HFFc6 (cell line): ENCODE measurements around the gene CCL3. TPM values are rescaled to one million over a fixed set of nuclear protein-coding genes. Genes with fewer than 3 reads are reported as not detected.

ENCODE experiments used
- DNase-seq: peaks from one replicate; pipeline ENCODE4 v3.0.0-alpha.2; 2018
- H3K27ac Mint-ChIP-seq: 2 replicates; pipeline ENCODE4 v1.8.0; 2020; ENCODE audit warnings: mild to moderate bottlenecking, mixed read lengths
- H3K27me3 Mint-ChIP-seq: 2 replicates; pipeline ENCODE4 v1.8.0; 2021; ENCODE audit warnings: mild to moderate bottlenecking, moderate library complexity, mixed read lengths; ENCODE audit not compliant: insufficient read depth
- H3K36me3 Mint-ChIP-seq: 2 replicates; pipeline ENCODE4 v1.8.0; 2021; ENCODE audit warnings: low read depth, mixed read lengths
- H3K4me1 Mint-ChIP-seq: 2 replicates; pipeline ENCODE4 v1.8.0; 2020; ENCODE audit warnings: low read depth, mixed read lengths
- H3K4me3 Mint-ChIP-seq: 2 replicates; pipeline ENCODE4 v1.8.0; 2020; ENCODE audit warnings: mild to moderate bottlenecking, moderate library complexity, mixed read lengths
- H3K9me3 Mint-ChIP-seq: 2 replicates; pipeline ENCODE4 v1.8.0; 2020; ENCODE audit warnings: mild to moderate bottlenecking, mixed read lengths
- CTCF ChIP-seq: fragments of 200-600 bp; sonication (generic); IDR thresholded peaks from 2 replicates; pipeline ENCODE4 v1.5.0; 2021; ENCODE audit warnings: antibody characterized with exemption, mild to moderate bottlenecking
- total RNA-seq, 6 experiments: library from RNA; stranded (reverse); fragmentation: NEBNext Ultra II Directional; extraction: Animal tissue kit (Norgen Biotek cat#: 25700); gene quantifications; 2 replicates in 1 of 6; 3 replicates in 5 of 6; pipeline ENCODE4 v1.2.3, GENCODE V29; 2021

The CCL3 gene
- total RNA-seq, 6 experiments from 2014 or later, result not detected

GRCh38 chr17:36055171-36055570 lies 34.8 kb downstream of the CCL3 start:
- Mint-ChIP-seq H3K36me3 (no peaks in the 10 kb centered on the region), H3K27me3 (peaks cover 2% of the 10 kb centered on the region), H3K27ac (no peak overlapping the region), H3K4me1 (no peaks in the 10 kb centered on the region), H3K4me3 (no peak overlapping the region), H3K9me3 (peaks cover 28% of the 10 kb centered on the region)
- TF ChIP-seq CTCF, result no peak
- DNase-seq, result no peak

DNA sequence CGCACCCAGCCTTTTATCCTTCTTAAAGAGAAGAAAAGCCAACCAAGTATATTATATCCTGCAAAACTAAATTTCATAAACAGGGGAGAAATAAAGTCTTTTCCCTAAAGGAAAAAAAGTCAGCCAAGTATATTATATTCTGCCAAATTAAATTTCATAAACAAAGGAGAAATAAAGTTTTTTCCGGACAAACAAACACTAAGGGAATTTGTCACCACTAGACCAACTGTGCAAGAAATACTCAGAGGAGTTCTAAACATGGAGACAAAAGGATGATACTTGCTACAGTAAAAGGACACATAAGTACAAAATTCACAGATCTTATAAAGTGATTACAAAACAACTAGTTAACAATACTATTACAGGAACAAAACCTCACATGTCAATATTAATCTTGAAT lies 40.3 kb downstream of the CCL3 start:
- Mint-ChIP-seq H3K36me3 (no peaks in the 10 kb centered on the region), H3K27me3 (no peaks in the 10 kb centered on the region), H3K4me3 (no peak overlapping the region), H3K27ac (no peak overlapping the region), H3K4me1 (no peaks in the 10 kb centered on the region), H3K9me3 (peaks cover 32% of the 10 kb centered on the region)
- DNase-seq, result no peak
- TF ChIP-seq CTCF, result no peak

DNA sequence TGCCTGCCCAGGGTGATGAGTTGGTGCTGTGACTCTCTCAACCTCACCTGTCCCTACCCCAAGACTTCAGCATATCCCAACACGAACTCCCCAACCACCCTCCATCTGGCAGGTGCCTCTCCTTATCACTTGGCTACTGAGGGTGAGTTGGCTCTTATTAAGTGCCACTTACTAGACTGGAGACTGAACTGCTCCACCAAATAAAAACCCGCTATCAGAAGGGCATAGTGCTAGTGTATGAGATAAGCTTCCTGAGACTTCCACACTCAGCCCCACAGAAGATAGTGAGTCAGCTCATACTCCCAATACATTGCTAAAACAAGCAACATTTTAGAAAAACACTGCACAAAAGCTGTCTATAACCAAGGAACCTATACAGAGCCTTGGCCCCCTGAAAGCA lies 41.9 kb downstream of the CCL3 start:
- no peaks in the 10 kb centered on the region for H3K36me3 Mint-ChIP-seq
- H3K4me1 Mint-ChIP-seq, result no peaks in the 10 kb centered on the region
- no peaks in the 10 kb centered on the region; the same call in 1 of the 2 replicates for H3K27me3 Mint-ChIP-seq
- TF ChIP-seq CTCF, result no peak
- H3K27ac Mint-ChIP-seq, result no peak overlapping the region
- DNase-seq, result no peak
- H3K9me3 Mint-ChIP-seq, result peaks cover 32% of the 10 kb centered on the region
- no peak overlapping the region for H3K4me3 Mint-ChIP-seq

Other genes with a start within 250 kb of the CCL3 start
- not detected for gene HEATR9, start 221.3 kb downstream of the CCL3 start, total RNA-seq
- gene CCL5, start 209.8 kb downstream of the CCL3 start, total RNA-seq, result under 1 TPM in 1 of 6 experiments, not detected in 5; 0.19 TPM
- gene RDM1, start 159.4 kb downstream of the CCL3 start, total RNA-seq, result under 1 TPM in 4 of 6 experiments, not detected in 2; 0.23 to 0.76 (median 0.53) TPM
- gene LYZL6, start 146.4 kb downstream of the CCL3 start, total RNA-seq, result not detected
- not detected for gene CCL16, start 108.6 kb downstream of the CCL3 start, total RNA-seq
- not detected for gene CCL14, start 103.4 kb downstream of the CCL3 start, total RNA-seq
- gene CCL15, start 88.6 kb downstream of the CCL3 start, total RNA-seq, result not detected
- gene CCL23, start 72.2 kb downstream of the CCL3 start, total RNA-seq, result not detected
- gene CCL18, start 25.9 kb downstream of the CCL3 start, total RNA-seq, result not detected
- gene CCL4, start 13.7 kb upstream of the CCL3 start, total RNA-seq, result not detected
- 1 to 10 TPM in 2 of 6 experiments, under 1 TPM in 4; 0.54 to 1.3 (median 0.80) TPM for gene TBC1D3B, start 86.5 kb upstream of the CCL3 start, total RNA-seq
- gene CCL3L1, start 106.6 kb upstream of the CCL3 start, total RNA-seq, result under 1 TPM in 5 of 6 experiments, not detected in 1; 0.17 to 0.66 (median 0.46) TPM
- gene CCL4L2, start 120.9 kb upstream of the CCL3 start, total RNA-seq, result not detected
- under 1 TPM in 2 of 6 experiments, not detected in 4; 0.24 to 0.28 TPM for gene TBC1D3I, start 174.4 kb upstream of the CCL3 start, total RNA-seq
- gene TBC1D3G, start 233.7 kb upstream of the CCL3 start, total RNA-seq, result not detected